KOPT-K1 (cell line): Measurements from ENCODE around the gene C1orf35.

ENCODE experiments used
- H3K27ac ChIP-seq: fragments of 200-600 bp; sonication (generic); 2 replicates; pipeline ENCODE4 v1.5.1; 2016; ENCODE audit warnings: antibody characterized with exemption, mild to moderate bottlenecking, low read depth, low read length; ENCODE audit not compliant: poor library complexity, severe bottlenecking
- H3K36me3 ChIP-seq: fragments of 200-600 bp; sonication (generic); 2 replicates; pipeline ENCODE4 v1.5.1; 2017; ENCODE audit warnings: antibody characterized with exemption, mild to moderate bottlenecking, low read length, moderate library complexity; ENCODE audit not compliant: insufficient read depth
- H3K9me3 ChIP-seq: fragments of 200-600 bp; sonication (generic); 2 replicates; pipeline ENCODE4 v1.5.1; 2017; ENCODE audit warnings: antibody characterized with exemption, low read length, mild to moderate bottlenecking; ENCODE audit not compliant: insufficient read depth, poor library complexity, severe bottlenecking

C1orf35 gene

GRCh38 chr1:228074954-228075730, 28.0 kb downstream of the C1orf35 start:
- H3K36me3 ChIP-seq: peaks cover 10% of the 10 kb centered on the region; the same call in 1 of the 2 replicates
- no peak overlapping the region for H3K27ac ChIP-seq
- H3K9me3 ChIP-seq: no peaks in the 10 kb centered on the region

DNA sequence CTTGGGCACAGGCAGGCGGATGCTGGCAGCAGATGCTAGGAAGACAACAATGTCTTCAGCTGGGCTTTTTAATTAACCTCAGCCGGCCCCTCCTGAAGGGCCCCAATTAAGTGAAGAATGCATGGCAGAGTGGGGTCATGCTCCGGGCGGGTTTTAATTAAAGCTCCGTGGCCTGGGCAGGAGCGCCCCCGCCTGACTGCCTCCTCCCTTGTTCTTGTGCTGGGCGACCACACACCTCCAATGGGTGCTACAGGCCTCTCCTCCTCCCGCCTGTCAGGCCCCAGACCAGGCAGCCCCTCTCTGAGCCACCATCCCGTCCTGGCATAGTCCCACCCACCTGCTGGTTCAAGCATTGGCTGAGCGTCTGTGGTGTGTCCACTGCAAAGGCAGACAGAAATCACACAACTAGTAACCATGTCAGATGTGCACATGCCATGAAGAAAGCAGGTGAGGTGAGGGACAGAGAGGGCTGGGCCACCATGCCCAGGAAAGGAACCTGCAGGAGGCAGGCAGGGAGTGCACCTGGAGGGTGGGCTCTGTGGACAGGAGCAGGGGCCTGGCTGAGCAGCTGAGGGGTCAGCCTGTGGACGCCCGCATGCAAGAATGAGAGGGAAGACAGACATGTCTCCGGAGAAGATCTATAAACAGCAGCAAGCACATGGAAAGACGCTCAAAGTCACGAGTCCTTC, 29.1 kb downstream of the C1orf35 start:
- Histone ChIP-seq H3K36me3 (peaks cover 2% of the 10 kb centered on the region; the same call in 1 of the 2 replicates), H3K9me3 (no peaks in the 10 kb centered on the region), H3K27ac (no peak overlapping the region)

- Histone ChIP-seq H3K9me3 (no peaks in the 10 kb centered on the region), H3K36me3 (no peaks in the 10 kb centered on the region; the same call in 1 of the 2 replicates), H3K27ac (no peak overlapping the region)
Observed at GRCh38 chr1:228073061-228073856, 29.9 kb downstream of the C1orf35 start.

GRCh38 chr1:228072658-228073043, 30.5 kb downstream of the C1orf35 start:
- H3K9me3 ChIP-seq: no peaks in the 10 kb centered on the region
- no peaks in the 10 kb centered on the region; the same call in 1 of the 2 replicates for H3K36me3 ChIP-seq
- H3K27ac ChIP-seq: no peak overlapping the region

GRCh38 chr1:228071839-228072657, 31.1 kb downstream of the C1orf35 start:
- no peaks in the 10 kb centered on the region for H3K9me3 ChIP-seq
- H3K27ac ChIP-seq: no peak overlapping the region

GRCh38 chr1:228070851-228071250, 32.3 kb downstream of the C1orf35 start:
- no peaks in the 10 kb centered on the region for H3K9me3 ChIP-seq
- no peaks in the 10 kb centered on the region for H3K36me3 ChIP-seq

More at GRCh38 chr1:228071839-228072657, 31.1 kb downstream of the C1orf35 start:
- H3K36me3 ChIP-seq: no peaks in the 10 kb centered on the region

DNA sequence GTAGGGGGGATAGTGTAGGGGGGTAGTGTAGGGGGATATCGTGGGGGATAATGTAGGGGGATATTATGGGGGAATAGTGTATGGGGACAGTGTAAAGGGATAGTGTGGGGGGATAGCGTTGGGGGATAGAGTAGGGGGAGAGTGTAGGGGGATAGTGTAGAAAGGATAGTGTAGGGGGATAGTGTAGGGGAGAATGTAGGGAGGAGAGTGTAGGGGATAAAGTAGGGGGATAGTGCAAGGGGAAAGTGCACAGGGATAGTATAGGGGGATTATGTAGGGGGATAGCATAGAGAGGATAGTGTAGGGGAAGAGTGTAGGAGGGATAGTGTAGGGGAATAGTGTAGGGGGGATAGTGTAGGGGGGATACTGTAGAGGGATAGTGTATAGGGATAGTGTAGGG, 33.0 kb downstream of the C1orf35 start:
- Histone ChIP-seq H3K27ac (no peak overlapping the region), H3K36me3 (no peaks in the 10 kb centered on the region), H3K9me3 (no peaks in the 10 kb centered on the region)

More at GRCh38 chr1:228070851-228071250, 32.3 kb downstream of the C1orf35 start:
- no peak overlapping the region for H3K27ac ChIP-seq

DNA sequence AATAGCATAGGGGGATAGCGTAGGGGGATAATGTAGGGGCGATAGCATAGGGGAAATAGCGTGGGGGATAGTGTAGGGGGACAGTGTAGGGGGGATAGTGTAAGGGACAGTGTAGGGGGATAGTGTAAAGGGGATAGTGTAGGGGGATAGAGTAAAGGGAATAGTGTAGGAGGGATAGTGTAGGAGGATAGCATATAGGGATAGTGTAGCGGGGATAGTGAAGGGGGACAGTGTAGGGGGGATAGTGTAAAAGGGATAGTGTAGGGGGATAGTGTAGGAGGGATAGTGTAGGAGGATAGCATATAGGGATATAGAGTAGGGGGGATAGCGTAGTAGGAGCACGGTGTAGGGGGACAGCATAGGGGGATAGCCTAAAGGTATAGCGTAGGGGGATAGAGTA, 34.8 kb downstream of the C1orf35 start:
- Histone ChIP-seq H3K36me3 (no peaks in the 10 kb centered on the region), H3K27ac (no peak overlapping the region), H3K9me3 (no peaks in the 10 kb centered on the region)

DNA sequence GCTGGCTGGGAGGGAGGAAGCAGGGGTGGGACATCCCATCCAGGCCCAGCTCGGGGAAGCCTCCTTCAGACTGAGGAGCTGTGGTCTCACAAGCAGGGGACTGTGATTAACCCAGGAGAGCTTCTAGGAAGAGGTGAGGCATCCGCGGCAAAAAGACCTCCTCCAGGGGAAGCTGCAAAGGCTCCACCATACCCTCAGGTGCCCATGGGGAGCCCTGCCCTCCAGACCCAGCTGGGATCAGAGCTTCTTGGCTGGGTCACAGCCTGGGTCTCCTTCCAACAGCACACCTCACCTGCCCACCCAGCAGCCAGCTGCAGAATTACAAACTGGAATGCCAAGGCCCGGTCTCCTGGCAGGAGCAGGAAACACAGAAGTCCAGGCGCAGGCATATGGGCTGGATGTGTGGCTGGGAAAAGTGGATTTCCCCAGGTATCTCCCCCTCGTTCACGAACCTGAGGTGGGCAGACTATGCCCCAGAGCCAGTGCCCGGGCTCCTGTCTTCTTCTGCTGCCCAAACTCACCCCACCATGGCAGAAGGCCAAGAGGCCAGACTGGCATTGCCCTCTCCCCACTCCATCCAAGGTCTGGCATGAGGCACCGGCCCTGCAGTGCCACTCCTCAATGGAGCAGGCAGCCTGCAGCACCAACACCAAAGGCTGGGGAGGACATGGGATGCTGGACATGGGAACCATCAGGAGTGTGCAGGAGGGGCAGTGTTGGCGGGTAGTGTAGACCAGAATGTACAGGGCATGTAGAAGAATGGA, 36.1 kb downstream of the C1orf35 start:
- Histone ChIP-seq H3K36me3 (no peaks in the 10 kb centered on the region), H3K27ac (no peak overlapping the region), H3K9me3 (no peaks in the 10 kb centered on the region)

GRCh38 chr1:228066416-228066815, 36.7 kb downstream of the C1orf35 start:
- no peak overlapping the region for H3K27ac ChIP-seq
- no peaks in the 10 kb centered on the region for H3K9me3 ChIP-seq
- no peaks in the 10 kb centered on the region for H3K36me3 ChIP-seq

DNA sequence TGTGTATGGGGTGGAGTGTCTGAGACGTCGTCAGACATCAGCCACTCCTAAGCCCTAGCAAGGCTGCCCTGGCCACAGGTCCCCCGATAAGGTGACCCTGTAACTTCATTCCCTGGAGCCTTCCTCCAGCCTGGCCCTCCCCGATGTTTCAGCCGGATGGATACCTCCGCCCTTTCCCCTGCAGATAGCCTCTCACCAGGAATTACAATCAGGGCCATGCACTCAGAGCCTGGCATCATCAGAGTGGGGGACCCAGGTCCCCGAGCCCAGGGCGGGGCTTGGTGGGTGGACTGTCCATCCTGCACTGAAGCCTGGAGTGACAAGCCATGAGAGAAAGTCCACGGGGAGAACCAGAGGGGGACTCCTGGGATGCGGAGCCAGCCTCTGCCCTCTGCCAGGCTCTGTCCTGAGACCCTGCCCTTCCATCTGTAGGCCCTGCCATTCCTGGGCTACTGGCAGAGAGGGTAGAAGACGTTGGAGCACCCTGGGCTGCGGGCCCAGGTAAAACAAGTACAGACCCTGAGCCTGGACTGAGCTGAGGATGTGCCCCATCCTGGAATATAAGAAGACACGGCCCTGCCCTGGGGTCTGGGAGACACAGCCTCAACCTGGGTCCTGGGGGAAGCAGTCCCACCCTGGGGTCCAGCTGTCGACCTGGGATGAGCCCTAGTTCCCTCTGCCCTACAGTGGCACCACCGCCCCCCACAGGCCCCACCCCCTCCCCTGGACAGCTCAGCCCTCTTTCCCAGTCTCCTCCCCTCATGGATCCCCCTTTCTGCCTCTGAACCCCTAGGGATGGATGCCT, 37.4 kb downstream of the C1orf35 start:
- no peaks in the 10 kb centered on the region for H3K9me3 ChIP-seq
- no peak overlapping the region for H3K27ac ChIP-seq
- H3K36me3 ChIP-seq: no peaks in the 10 kb centered on the region

GRCh38 chr1:228064741-228065542, 38.2 kb downstream of the C1orf35 start:
- no peaks in the 10 kb centered on the region for H3K9me3 ChIP-seq

GRCh38 chr1:228064296-228064695, 38.8 kb downstream of the C1orf35 start:
- no peaks in the 10 kb centered on the region for H3K36me3 ChIP-seq

More at GRCh38 chr1:228064741-228065542, 38.2 kb downstream of the C1orf35 start:
- no peaks in the 10 kb centered on the region for H3K36me3 ChIP-seq
- no peak overlapping the region for H3K27ac ChIP-seq

More at GRCh38 chr1:228064296-228064695, 38.8 kb downstream of the C1orf35 start:
- no peaks in the 10 kb centered on the region for H3K9me3 ChIP-seq
- no peak overlapping the region for H3K27ac ChIP-seq
